ENCODE data around the gene SPACA9. TPM values are rescaled to one million over a fixed set of nuclear protein-coding genes. Genes with fewer than 3 reads are reported as not detected.

Gene SPACA9
- polyA plus RNA-seq, 2 of the 4 experiments (the other 2 are of a cell fraction) = 3.1 to 3.6 TPM

DNA sequence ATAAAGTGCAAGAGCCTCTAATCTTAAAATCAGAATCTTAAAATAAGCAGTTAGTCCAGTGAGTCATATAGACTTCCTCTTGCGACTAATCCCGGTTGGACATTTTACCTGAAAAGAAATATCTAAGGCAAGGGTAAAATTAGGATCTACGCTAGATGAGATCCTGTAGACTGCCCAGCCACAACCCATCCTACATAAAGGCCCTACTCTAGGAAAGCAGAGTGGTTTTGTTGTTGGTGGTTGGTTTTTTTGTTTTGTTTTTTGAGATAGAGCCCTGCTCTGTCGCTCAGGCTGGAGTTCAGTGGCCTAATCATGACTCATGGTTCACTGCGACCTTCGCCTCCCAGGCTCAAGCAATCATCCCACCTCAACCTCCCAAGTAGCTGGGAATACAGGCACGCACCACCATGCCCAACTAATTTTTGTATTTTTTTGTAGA lies 58.8 kb downstream of the SPACA9 start:
- H3K9me3 ChIP-seq = no peaks in the 10 kb centered on the region
- DNase-seq (ENCODE audit: low read depth in 1 of 2, low spot score in 1 of 2) (no peak), ATAC-seq (no peak), FAIRE-seq (no peak)
- no peak overlapping the region for H3K4me2 ChIP-seq
- H3K4me1 ChIP-seq = peaks cover 8% of the 10 kb centered on the region
- 93% methylated on average over 7 of the region's 7 CpGs for WGBS (ENCODE audit: missing lambda C conversion rate)
- CTCF ChIA-PET = interaction anchor here (1.7 kb wide), 1 partner anchor 11 kb away, joined by 4 read pairs; no protein-coding TSS in a partner anchor
- POLR2A ChIA-PET = no interaction called here
- no peak overlapping the region for H3K4me3 ChIP-seq
- no peak overlapping the region for H3K27ac ChIP-seq
- no peak for TF ChIP-seq TP53 (CRISPR knock-in tag; IDR thresholded peaks at IDR 0.05)
- TF ChIP-seq NFE2L2 (conservative IDR thresholded peaks at IDR 0.05; ENCODE audit: low read length) = no peak
- TF ChIP-seq HEYL (CRISPR knock-in tag; IDR thresholded peaks at IDR 0.05) = no peak
- TF ChIP-seq EHF (CRISPR knock-in tag; IDR thresholded peaks at IDR 0.05) = no peak
- no peak for TF ChIP-seq ZSCAN20 (CRISPR knock-in tag; IDR thresholded peaks at IDR 0.05)
- TF ChIP-seq USF2 (IDR thresholded peaks at IDR 0.05) = no peak
- TF ChIP-seq KDM5A (IDR thresholded peaks at IDR 0.05) = no peak
- TF ChIP-seq CBX2 (IDR thresholded peaks at IDR 0.05; ENCODE audit: borderline replicate concordance, low read depth) = no peak
- no peak for TF ChIP-seq HOXB13 (CRISPR knock-in tag; IDR thresholded peaks at IDR 0.05; ENCODE audit: low read depth)
- TF ChIP-seq POLR2A (IDR thresholded peaks at IDR 0.05; ENCODE audit: low read length) = no peak
- TF ChIP-seq, protein P1, sequence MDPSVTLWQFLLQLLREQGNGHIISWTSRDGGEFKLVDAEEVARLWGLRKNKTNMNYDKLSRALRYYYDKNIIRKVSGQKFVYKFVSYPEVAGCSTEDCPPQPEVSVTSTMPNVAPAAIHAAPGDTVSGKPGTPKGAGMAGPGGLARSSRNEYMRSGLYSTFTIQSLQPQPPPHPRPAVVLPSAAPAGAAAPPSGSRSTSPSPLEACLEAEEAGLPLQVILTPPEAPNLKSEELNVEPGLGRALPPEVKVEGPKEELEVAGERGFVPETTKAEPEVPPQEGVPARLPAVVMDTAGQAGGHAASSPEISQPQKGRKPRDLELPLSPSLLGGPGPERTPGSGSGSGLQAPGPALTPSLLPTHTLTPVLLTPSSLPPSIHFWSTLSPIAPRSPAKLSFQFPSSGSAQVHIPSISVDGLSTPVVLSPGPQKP (IDR thresholded peaks at IDR 0.05; ENCODE audit: low read depth, low read length) = no peak
- no peak for TF ChIP-seq SMC3 (IDR thresholded peaks at IDR 0.05)
- no peak for TF ChIP-seq MYC (IDR thresholded peaks at IDR 0.05; ENCODE audit: borderline replicate concordance, low read length)
- no peak for TF ChIP-seq HOXA7 (CRISPR knock-in tag; IDR thresholded peaks at IDR 0.05)
- TF ChIP-seq FOXS1 (CRISPR knock-in tag; IDR thresholded peaks at IDR 0.05) = no peak

DNA sequence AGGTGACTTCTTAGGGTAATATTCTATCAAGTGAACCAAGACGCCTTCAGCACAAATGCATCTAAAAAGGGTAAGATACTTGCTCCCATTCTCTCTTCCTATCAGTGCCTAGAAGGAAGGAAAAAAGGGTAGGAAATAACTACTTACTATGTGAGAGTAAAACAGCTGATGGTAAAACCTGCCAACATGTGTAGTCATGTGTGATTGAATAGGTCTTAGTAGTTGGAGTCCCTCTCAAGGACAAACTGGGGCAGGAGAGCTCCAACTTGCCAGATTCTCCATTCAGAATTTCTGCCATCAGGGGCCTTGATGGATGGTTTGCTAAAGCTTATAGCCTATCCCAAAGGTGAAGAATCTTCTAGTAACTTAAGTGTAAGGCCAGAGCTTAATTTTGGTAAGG lies 60.5 kb downstream of the SPACA9 start:
- ChIA-PET POLR2A (no interaction called here), CTCF (interaction anchor here (1.0 to 2.0 kb wide), 3 partner anchors 13 to 19 kb away, joined by 3 to 4 read pairs (median 4); no protein-coding TSS in a partner anchor)
- TF ChIP-seq ATOH8 (CRISPR knock-in tag; IDR thresholded peaks at IDR 0.05; ENCODE audit: low read depth) (no peak), FOSL2 (IDR thresholded peaks at IDR 0.05) (no peak), FOSL2 (CRISPR knock-in tag; IDR thresholded peaks at IDR 0.05) (no peak), RARB (CRISPR knock-in tag; IDR thresholded peaks at IDR 0.05) (no peak)
- no peak overlapping the region for H3K4me2 ChIP-seq
- 96% methylated on average over 1 of the region's 1 CpG for WGBS (ENCODE audit: missing lambda C conversion rate)
- DNase-seq (ENCODE audit: low read depth in 1 of 2, low spot score in 1 of 2) (no peak), ATAC-seq (no peak), FAIRE-seq (no peak)
- no peak overlapping the region for H3K27ac ChIP-seq
- no peaks in the 10 kb centered on the region for H3K9me3 ChIP-seq
- no peak overlapping the region for H3K4me3 ChIP-seq
- peaks cover 19% of the 10 kb centered on the region for H3K4me1 ChIP-seq

Other genes with a start within 250 kb of the SPACA9 start
- 28.3 and 30.1 TPM in 2 replicates for gene DDX31, start 208.9 kb upstream of the SPACA9 start, polyA plus RNA-seq (2011; rRNA removed)
- gene DDX31, start 208.9 kb upstream of the SPACA9 start, polyA plus RNA-seq (2017; fragmentation: RNase III; extraction: RNeasy Plus Mini Kit Qiagen cat#74134 plus additional on column Dnase treatment) = 19.3 to 21.4 TPM (median 20.0 TPM) in 3 replicates
- 9.0 and 13.1 TPM in 2 replicates for gene GTF3C4, start 208.4 kb upstream of the SPACA9 start, polyA plus RNA-seq (2011; rRNA removed)
- gene GTF3C4, start 208.4 kb upstream of the SPACA9 start, polyA plus RNA-seq (2017; fragmentation: RNase III; extraction: RNeasy Plus Mini Kit Qiagen cat#74134 plus additional on column Dnase treatment) = 15.2 to 15.8 TPM (median 15.4 TPM) in 3 replicates
- 0.61 and 0.77 TPM in 2 replicates for gene AK8, start 614 bp upstream of the SPACA9 start, polyA plus RNA-seq (2011; rRNA removed)
- 0.61 to 0.63 TPM (median 0.62 TPM) in 3 replicates for gene AK8, start 614 bp upstream of the SPACA9 start, polyA plus RNA-seq (2017; fragmentation: RNase III; extraction: RNeasy Plus Mini Kit Qiagen cat#74134 plus additional on column Dnase treatment)
- 37.9 and 40.5 TPM in 2 replicates for gene TSC1, start 65.7 kb downstream of the SPACA9 start, polyA plus RNA-seq (2011; rRNA removed)
- 12.9 to 15.2 TPM (median 14.4 TPM) in 3 replicates for gene TSC1, start 65.7 kb downstream of the SPACA9 start, polyA plus RNA-seq (2017; fragmentation: RNase III; extraction: RNeasy Plus Mini Kit Qiagen cat#74134 plus additional on column Dnase treatment)
- 0.09 TPM in 1 of 2 replicates, not detected in the other for gene GFI1B, start 99.8 kb downstream of the SPACA9 start, polyA plus RNA-seq (2011; rRNA removed)
- gene GFI1B, start 99.8 kb downstream of the SPACA9 start, polyA plus RNA-seq (2017; fragmentation: RNase III; extraction: RNeasy Plus Mini Kit Qiagen cat#74134 plus additional on column Dnase treatment) = not detected in 3 replicates
- 57.2 and 57.4 TPM in 2 replicates for gene GTF3C5, start 152.1 kb downstream of the SPACA9 start, polyA plus RNA-seq (2011; rRNA removed)
- 77.9 to 83.9 TPM (median 80.3 TPM) in 3 replicates for gene GTF3C5, start 152.1 kb downstream of the SPACA9 start, polyA plus RNA-seq (2017; fragmentation: RNase III; extraction: RNeasy Plus Mini Kit Qiagen cat#74134 plus additional on column Dnase treatment)
- gene CEL, start 183.1 kb downstream of the SPACA9 start, polyA plus RNA-seq (2011; rRNA removed) = 0.23 and 0.28 TPM in 2 replicates
- gene CEL, start 183.1 kb downstream of the SPACA9 start, polyA plus RNA-seq (2017; fragmentation: RNase III; extraction: RNeasy Plus Mini Kit Qiagen cat#74134 plus additional on column Dnase treatment) = 0.68 to 0.87 TPM (median 0.87 TPM) in 3 replicates
- gene RALGDS, start 242.3 kb downstream of the SPACA9 start, polyA plus RNA-seq (2011; rRNA removed) = 12.1 and 14.8 TPM in 2 replicates
- gene RALGDS, start 242.3 kb downstream of the SPACA9 start, polyA plus RNA-seq (2017; fragmentation: RNase III; extraction: RNeasy Plus Mini Kit Qiagen cat#74134 plus additional on column Dnase treatment) = 8.6 to 10.2 TPM (median 8.9 TPM) in 3 replicates